HepG2 (cell line): Measurements from ENCODE around the gene OR52A1. TPM values are rescaled to one million over a fixed set of nuclear protein-coding genes. Genes with fewer than 3 reads are reported as not detected.

Source experiments
- ATAC-seq: fragments of 200-7000 bp; cut with Tn5 transposase; 3 replicates; pipeline ENCODE4 v1.9.1; 2020; ENCODE audit warnings: mild to moderate bottlenecking, moderate library complexity
- BruUV-seq: library from RNA; stranded (reverse); fragments of 400-500 nt; replicated peaks from 2 replicates; lab custom pipeline; 2021; lab: Mats Ljungman, UMichigan
- CTCF ChIA-PET: fragments of 300-600 bp; formaldehyde crosslinking; extraction: SDS; loops from one replicate; lab custom pipeline; 2021; ENCODE audit warnings: low total read pairs, inconsistent platforms, low intra/inter-chr PET ratio; lab: Yijun Ruan, JAX
- POLR2A ChIA-PET: fragments of 350-600 bp; sonication (Branson Sonifier 250); formaldehyde crosslinking; loops from one replicate; lab custom pipeline; 2020; ENCODE audit warnings: antibody characterized with exemption, inconsistent platforms; lab: Yijun Ruan, JAX
- DNase-seq: peaks from one replicate; pipeline ENCODE4 v3.0.0-alpha.2; 2015; ENCODE audit warnings: low spot score
- FAIRE-seq: peaks from 3 replicates; lab custom pipeline; 2011; peaks lifted over from hg19 to GRCh38; lab: Jason Lieb, UNC
- H2AFZ ChIP-seq: one replicate; pipeline ENCODE4 v1.6.1; 2011; ENCODE audit warnings: low read length, inconsistent platforms
- H3K27ac ChIP-seq: fragments of 300-600 bp; 3 replicates; pipeline ENCODE4 v1.8.0; 2011; ENCODE audit warnings: mixed run types, mild to moderate bottlenecking, mixed read lengths, low read length, inconsistent platforms; ENCODE audit not compliant: insufficient read depth; ENCODE audit errors: extremely low read length
- H3K27me3 ChIP-seq, 2 experiments: fragments of 200-600 bp in 1 of 2; 2 replicates in 1 of 2; 3 replicates in 1 of 2; pipeline versions ENCODE4 v1.6.0 to v1.8.0; 2011; ENCODE audit warnings: low read length in 2 of 2, mild to moderate bottlenecking in 2 of 2, moderate library complexity in 2 of 2, inconsistent platforms in 1 of 2; ENCODE audit not compliant: insufficient read depth in 2 of 2, control insufficient read depth in 1 of 2
- H3K36me3 ChIP-seq, 2 experiments: fragments of 200-600 bp in 1 of 2; replicated peaks in 1 of 2; 2 replicates in 1 of 2; 3 replicates in 1 of 2; pipeline versions ENCODE4 v1.5.1 to v1.8.0; 2011; ENCODE audit warnings: low read length in 2 of 2, inconsistent platforms in 1 of 2; ENCODE audit not compliant: insufficient read depth in 2 of 2, control insufficient read depth in 1 of 2
- H3K4me1 ChIP-seq: 2 replicates; pipeline ENCODE4 v1.5.1; 2012; ENCODE audit warnings: low read length, inconsistent platforms; ENCODE audit not compliant: insufficient read depth
- H3K4me2 ChIP-seq: 2 replicates; pipeline ENCODE4 v1.6.0; 2011; ENCODE audit warnings: low read depth, low read length, inconsistent platforms
- H3K4me3 ChIP-seq, 3 experiments: fragments of 200-600 bp in 1 of 3; sonication (generic), shearing (Covaris generic) in 1 of 3; replicated peaks in 1 of 3; 2 replicates each; pipeline ENCODE4 v1.5.1; 2011 to 2016; ENCODE audit warnings: low read length in 3 of 3, inconsistent platforms in 2 of 3, low read depth in 2 of 3, mild to moderate bottlenecking in 2 of 3, control low read depth in 1 of 3, mixed read lengths in 1 of 3; ENCODE audit not compliant: insufficient read depth in 1 of 3
- H3K79me2 ChIP-seq: one replicate; pipeline ENCODE4 v1.6.1; 2011; ENCODE audit warnings: low read length, inconsistent platforms; ENCODE audit not compliant: insufficient read depth
- H3K9ac ChIP-seq: 2 replicates; pipeline ENCODE4 v1.6.0; 2011; ENCODE audit warnings: mild to moderate bottlenecking, low read depth, low read length, inconsistent platforms; ENCODE audit not compliant: insufficient read depth
- H3K9me3 ChIP-seq: 2 replicates; pipeline ENCODE4 v1.5.1; 2012; ENCODE audit warnings: mild to moderate bottlenecking, low read length
- H4K20me1 ChIP-seq: 2 replicates; pipeline ENCODE4 v1.6.0; 2011; ENCODE audit warnings: inconsistent platforms, mild to moderate bottlenecking, low read length, moderate library complexity; ENCODE audit not compliant: insufficient read depth
- DPF2 ChIP-seq: sonication (generic); formaldehyde crosslinking; IDR thresholded peaks from 2 replicates; pipeline ENCODE4 v1.4.0; 2020; ENCODE audit warnings: mild to moderate bottlenecking, low read depth, missing genetic modification reagents, borderline replicate concordance
- FOXC1 ChIP-seq: sonication (generic); formaldehyde crosslinking; IDR thresholded peaks from 2 replicates; pipeline ENCODE4 v1.8.0; 2022; ENCODE audit warnings: mild to moderate bottlenecking, missing genetic modification reagents, borderline replicate concordance
- FOXK2 ChIP-seq: fragments of 450-650 bp; IDR thresholded peaks from 2 replicates; pipeline ENCODE4 v1.6.1; 2016
- HNRNPK ChIP-seq: fragments of 200-400 bp; formaldehyde crosslinking; IDR thresholded peaks from 2 replicates; pipeline ENCODE4 v1.6.1; 2018; ENCODE audit warnings: low read length, low read depth, moderate library complexity, mild to moderate bottlenecking; ENCODE audit not compliant: poor library complexity, severe bottlenecking
- KLF6 ChIP-seq: IDR thresholded peaks from 2 replicates; pipeline ENCODE4 v1.8.0; 2016; ENCODE audit warnings: missing biosample characterization, missing genetic modification reagents
- REPIN1 ChIP-seq: sonication (generic); formaldehyde crosslinking; IDR thresholded peaks from 2 replicates; pipeline ENCODE4 v1.8.0; 2022; ENCODE audit warnings: missing genetic modification reagents, low read depth, mild to moderate bottlenecking, borderline replicate concordance
- SPEN ChIP-seq: sonication (generic); formaldehyde crosslinking; IDR thresholded peaks from 2 replicates; pipeline ENCODE4 v1.5.1; 2020; ENCODE audit warnings: low read depth, mild to moderate bottlenecking, missing genetic modification reagents
- ZNF83 ChIP-seq: sonication (generic); formaldehyde crosslinking; IDR thresholded peaks from 2 replicates; pipeline ENCODE4 v1.4.0; 2020; ENCODE audit warnings: missing genetic modification reagents, mild to moderate bottlenecking, borderline replicate concordance
- ZSCAN29 ChIP-seq: sonication (generic); formaldehyde crosslinking; conservative IDR thresholded peaks from 2 replicates; pipeline ENCODE4 v1.4.0; 2020; ENCODE audit warnings: mild to moderate bottlenecking, missing genetic modification reagents
- WGBS: methylation state at CpG from one replicate; pipeline ENCODE4 v1.1.6; 2017; ENCODE audit warnings: low lambda C conversion rate; 5-methylcytosine and 5-hydroxymethylcytosine counted together
- in situ Hi-C: cut with HindIII; loops from 2 replicates; pipeline ENCODE4 v1.10.0; 2017; ENCODE audit warnings: low pct_unique_long_range_greater_than_20kb; ENCODE audit not compliant: extremely low pct_ligation_motif_present
- intact Hi-C: fragments of 100-400 bp; cut with micrococcal nuclease; formaldehyde crosslinking; loops from one replicate; pipeline ENCODE4 v1.10.0; 2022; ENCODE audit not compliant: unreplicated experiment
- polyA plus RNA-seq, 8 experiments: library from polyadenylated mRNA; depleted of rRNA in 3 of 8; stranded (reverse) in 7 of 8; unstranded in 1 of 8; fragments of >200 nt; fragmentation: Illumina TruSeq in 4 of 8; extraction: Trizol in 4 of 8; gene quantifications; 2 replicates each; pipeline versions ENCODE4 v1.2.1 to v1.2.3, GENCODE V29; 2011 to 2016; ENCODE audit warnings: low read depth in 4 of 8, missing spikeins in 1 of 8, mixed read lengths in 1 of 8; ENCODE audit not compliant: insufficient read depth in 1 of 8
- total RNA-seq, 5 experiments: library from RNA; depleted of rRNA; stranded (reverse); fragments of >200 nt; fragmentation: Illumina TruSeq; extraction: Trizol; gene quantifications; 2 replicates each; pipeline ENCODE4 v1.2.3, GENCODE V29; 2016; ENCODE audit warnings: low read depth in 1 of 5
- TF ChIP-seq, protein P1 (sequence below): fragments of 450-650 bp; IDR thresholded peaks from 2 replicates; pipeline ENCODE4 v1.6.1; 2016
- TF ChIP-seq, protein P2 (sequence below): sonication (generic); formaldehyde crosslinking; IDR thresholded peaks from 2 replicates; pipeline ENCODE4 v1.8.0; 2022; ENCODE audit warnings: missing genetic modification reagents, low read depth, mild to moderate bottlenecking, borderline replicate concordance
- TF ChIP-seq, protein P3 (sequence below): sonication (generic); formaldehyde crosslinking; IDR thresholded peaks from 2 replicates; pipeline ENCODE4 v1.4.0; 2020; ENCODE audit warnings: missing genetic modification reagents

Gene OR52A1
- total and polyA plus RNA-seq, 2 of the 13 experiments (the other 11 are each of a cell fraction or from before 2014, with no cell fraction given) = not detected

DNA sequence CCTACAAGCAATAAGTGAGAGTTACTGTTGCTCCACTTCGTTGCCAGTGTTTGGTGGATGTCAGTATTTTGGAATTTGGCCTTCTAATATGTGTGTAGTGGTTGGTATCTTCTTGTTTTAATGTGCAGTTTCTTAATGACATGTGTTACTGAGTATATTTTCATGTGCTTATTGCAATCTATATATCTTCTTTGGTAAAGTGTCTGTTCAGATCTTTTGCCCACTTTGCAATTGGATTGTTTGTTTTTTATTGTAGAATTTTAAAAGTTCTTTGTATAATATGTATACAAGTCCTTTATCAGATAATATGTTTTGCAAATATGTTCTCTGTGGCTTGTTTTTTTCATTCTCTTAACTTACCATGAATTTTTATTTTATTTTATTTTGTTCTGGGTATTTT lies 38.2 kb upstream of the OR52A1 start:
- Histone ChIP-seq H2AFZ (no peak overlapping the region), H3K79me2 (no peaks in the 10 kb centered on the region), H3K4me3 (no peak overlapping the region), H3K27ac (no peak overlapping the region), H3K9ac (no peak overlapping the region), H3K27me3 (no peaks in the 10 kb centered on the region), H3K4me1 (no peaks in the 10 kb centered on the region), H4K20me1 (no peaks in the 10 kb centered on the region), H3K9me3 (no peaks in the 10 kb centered on the region), H3K36me3 (no peaks in the 10 kb centered on the region), H3K4me2 (no peak overlapping the region)
- in situ Hi-C loops = no loop called here
- 0% methylated on average over 1 of the region's 1 CpG for WGBS
- POLR2A ChIA-PET = no interaction called here
- no peak for ATAC-seq
- BruUV-seq = no TSS peak
- FAIRE-seq = no peak
- no peak for TF ChIP-seq DPF2 (CRISPR knock-in tag)
- no peak for TF ChIP-seq HNRNPK
- TF ChIP-seq, protein P1, sequence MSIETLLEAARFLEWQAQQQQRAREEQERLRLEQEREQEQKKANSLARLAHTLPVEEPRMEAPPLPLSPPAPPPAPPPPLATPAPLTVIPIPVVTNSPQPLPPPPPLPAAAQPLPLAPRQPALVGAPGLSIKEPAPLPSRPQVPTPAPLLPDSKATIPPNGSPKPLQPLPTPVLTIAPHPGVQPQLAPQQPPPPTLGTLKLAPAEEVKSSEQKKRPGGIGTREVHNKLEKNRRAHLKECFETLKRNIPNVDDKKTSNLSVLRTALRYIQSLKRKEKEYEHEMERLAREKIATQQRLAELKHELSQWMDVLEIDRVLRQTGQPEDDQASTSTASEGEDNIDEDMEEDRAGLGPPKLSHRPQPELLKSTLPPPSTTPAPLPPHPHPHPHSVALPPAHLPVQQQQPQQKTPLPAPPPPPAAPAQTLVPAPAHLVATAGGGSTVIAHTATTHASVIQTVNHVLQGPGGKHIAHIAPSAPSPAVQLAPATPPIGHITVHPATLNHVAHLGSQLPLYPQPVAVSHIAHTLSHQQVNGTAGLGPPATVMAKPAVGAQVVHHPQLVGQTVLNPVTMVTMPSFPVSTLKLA = 0 out of 2 replicates have a peak, but pooled peaks have one; percentile 15
- no peak for TF ChIP-seq SPEN (CRISPR knock-in tag)
- CTCF ChIA-PET = no interaction called here
- no peak for DNase-seq
- intact Hi-C loops = no loop called here

DNA sequence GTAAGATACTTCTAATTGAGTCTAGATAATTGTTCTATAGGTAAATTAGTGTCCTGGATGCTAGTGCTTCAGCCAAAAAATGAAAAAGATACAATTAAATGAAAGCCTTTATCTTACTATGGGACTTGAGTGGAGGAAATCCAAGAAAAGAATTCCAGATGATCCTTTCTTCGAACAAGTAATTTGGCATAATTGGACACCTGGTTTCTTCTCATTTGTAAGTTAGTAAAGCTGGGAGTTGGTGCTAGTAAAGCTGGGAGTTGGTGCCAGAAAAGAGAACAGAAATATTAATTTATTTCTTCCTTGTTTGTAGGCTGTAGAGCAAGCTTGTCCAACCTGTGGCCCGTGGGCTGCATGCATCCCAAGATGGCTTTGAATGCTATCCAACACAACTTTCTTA lies 33.6 kb upstream of the OR52A1 start:
- WGBS = 2% methylated on average over 2 of the region's 2 CpGs
- DNase-seq (no peak), ATAC-seq (no peak), FAIRE-seq (no peak)
- Histone ChIP-seq H3K4me1 (no peaks in the 10 kb centered on the region), H3K27me3 (no peaks in the 10 kb centered on the region), H3K4me2 (no peak overlapping the region), H3K9me3 (no peaks in the 10 kb centered on the region), H3K27ac (no peak overlapping the region), H3K36me3 (no peaks in the 10 kb centered on the region), H3K9ac (no peak overlapping the region), H4K20me1 (no peaks in the 10 kb centered on the region), H3K4me3 (no peak overlapping the region), H2AFZ (no peak overlapping the region), H3K79me2 (no peaks in the 10 kb centered on the region)
- intact Hi-C loops = no loop called here
- no TSS peak for BruUV-seq
- ChIA-PET POLR2A (no interaction called here), CTCF (no interaction called here)
- in situ Hi-C loops = no loop called here
- TF ChIP-seq REPIN1 (CRISPR knock-in tag) = no peak
- TF ChIP-seq FOXK2 = no peak
- TF ChIP-seq, protein P2, sequence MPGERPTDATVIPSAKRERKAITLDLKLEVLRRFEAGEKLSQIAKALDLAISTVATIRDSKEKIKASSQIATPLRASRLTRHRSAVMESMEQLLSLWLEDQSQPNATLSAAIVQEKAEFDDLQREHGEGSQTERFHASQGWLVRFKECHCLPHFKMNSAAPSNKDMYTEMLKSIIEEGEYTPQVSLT (CRISPR knock-in tag) = no peak
- TF ChIP-seq ZNF83 (CRISPR knock-in tag) = no peak
- TF ChIP-seq, protein P3, sequence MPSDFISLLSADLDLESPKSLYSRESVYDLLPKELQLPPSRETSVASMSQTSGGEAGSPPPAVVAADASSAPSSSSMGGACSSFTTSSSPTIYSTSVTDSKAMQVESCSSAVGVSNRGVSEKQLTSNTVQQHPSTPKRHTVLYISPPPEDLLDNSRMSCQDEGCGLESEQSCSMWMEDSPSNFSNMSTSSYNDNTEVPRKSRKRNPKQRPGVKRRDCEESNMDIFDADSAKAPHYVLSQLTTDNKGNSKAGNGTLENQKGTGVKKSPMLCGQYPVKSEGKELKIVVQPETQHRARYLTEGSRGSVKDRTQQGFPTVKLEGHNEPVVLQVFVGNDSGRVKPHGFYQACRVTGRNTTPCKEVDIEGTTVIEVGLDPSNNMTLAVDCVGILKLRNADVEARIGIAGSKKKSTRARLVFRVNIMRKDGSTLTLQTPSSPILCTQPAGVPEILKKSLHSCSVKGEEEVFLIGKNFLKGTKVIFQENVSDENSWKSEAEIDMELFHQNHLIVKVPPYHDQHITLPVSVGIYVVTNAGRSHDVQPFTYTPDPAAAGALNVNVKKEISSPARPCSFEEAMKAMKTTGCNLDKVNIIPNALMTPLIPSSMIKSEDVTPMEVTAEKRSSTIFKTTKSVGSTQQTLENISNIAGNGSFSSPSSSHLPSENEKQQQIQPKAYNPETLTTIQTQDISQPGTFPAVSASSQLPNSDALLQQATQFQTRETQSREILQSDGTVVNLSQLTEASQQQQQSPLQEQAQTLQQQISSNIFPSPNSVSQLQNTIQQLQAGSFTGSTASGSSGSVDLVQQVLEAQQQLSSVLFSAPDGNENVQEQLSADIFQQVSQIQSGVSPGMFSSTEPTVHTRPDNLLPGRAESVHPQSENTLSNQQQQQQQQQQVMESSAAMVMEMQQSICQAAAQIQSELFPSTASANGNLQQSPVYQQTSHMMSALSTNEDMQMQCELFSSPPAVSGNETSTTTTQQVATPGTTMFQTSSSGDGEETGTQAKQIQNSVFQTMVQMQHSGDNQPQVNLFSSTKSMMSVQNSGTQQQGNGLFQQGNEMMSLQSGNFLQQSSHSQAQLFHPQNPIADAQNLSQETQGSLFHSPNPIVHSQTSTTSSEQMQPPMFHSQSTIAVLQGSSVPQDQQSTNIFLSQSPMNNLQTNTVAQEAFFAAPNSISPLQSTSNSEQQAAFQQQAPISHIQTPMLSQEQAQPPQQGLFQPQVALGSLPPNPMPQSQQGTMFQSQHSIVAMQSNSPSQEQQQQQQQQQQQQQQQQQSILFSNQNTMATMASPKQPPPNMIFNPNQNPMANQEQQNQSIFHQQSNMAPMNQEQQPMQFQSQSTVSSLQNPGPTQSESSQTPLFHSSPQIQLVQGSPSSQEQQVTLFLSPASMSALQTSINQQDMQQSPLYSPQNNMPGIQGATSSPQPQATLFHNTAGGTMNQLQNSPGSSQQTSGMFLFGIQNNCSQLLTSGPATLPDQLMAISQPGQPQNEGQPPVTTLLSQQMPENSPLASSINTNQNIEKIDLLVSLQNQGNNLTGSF = no peak
- no peak for TF ChIP-seq KLF6
- TF ChIP-seq FOXC1 (CRISPR knock-in tag) = no peak
- no peak for TF ChIP-seq ZSCAN29 (CRISPR knock-in tag)
